Mesendoderm (in vitro differentiated cells): Measurements from ENCODE around the gene SPDYE17. TPM values are rescaled to one million over a fixed set of nuclear protein-coding genes. Genes with fewer than 3 reads are reported as not detected.
"Not testable (repeated sequence)": the region's sequence is repeated elsewhere in the genome, so short reads cannot be mapped to it uniquely, and the experiment has no call there.

Experiments
- DNase-seq: peaks from one replicate; pipeline ENCODE4 v3.0.0; 2013
- H2AK5ac ChIP-seq: 2 replicates; pipeline ENCODE4 v1.6.1; 2013; ENCODE audit warnings: low read length, inconsistent platforms
- H2BK120ac ChIP-seq: 2 replicates; pipeline ENCODE4 v1.6.1; 2013; ENCODE audit warnings: low read depth, mild to moderate bottlenecking, low read length, moderate library complexity, mixed read lengths
- H2BK15ac ChIP-seq: replicated peaks from 2 replicates; pipeline ENCODE4 v1.6.1; 2013; ENCODE audit warnings: low read depth, mild to moderate bottlenecking, moderate library complexity
- H2BK5ac ChIP-seq: 2 replicates; pipeline ENCODE4 v1.6.1; 2013; ENCODE audit warnings: low read length, inconsistent platforms
- H3K18ac ChIP-seq: 2 replicates; pipeline ENCODE4 v1.6.1; 2013; ENCODE audit warnings: mild to moderate bottlenecking, low read length, mixed read lengths
- H3K23ac ChIP-seq: one replicate; pipeline ENCODE4 v1.6.1; 2013; ENCODE audit warnings: low read length
- H3K27ac ChIP-seq: 2 replicates; pipeline ENCODE4 v1.5.1; 2013; ENCODE audit warnings: low read depth, mild to moderate bottlenecking, inconsistent platforms, low read length, moderate library complexity
- H3K27me3 ChIP-seq: 2 replicates; pipeline ENCODE4 v1.6.1; 2013; ENCODE audit warnings: low read length, control low read depth, mild to moderate bottlenecking, inconsistent platforms; ENCODE audit not compliant: insufficient read depth, poor library complexity
- H3K36me3 ChIP-seq: 2 replicates; pipeline ENCODE4 v1.6.1; 2013; ENCODE audit warnings: low read length, inconsistent platforms; ENCODE audit not compliant: control insufficient read depth, insufficient read depth
- H3K4ac ChIP-seq: one replicate; pipeline ENCODE4 v1.6.1; 2013; ENCODE audit warnings: low read depth, mild to moderate bottlenecking, low read length, moderate library complexity
- H3K4me1 ChIP-seq: 2 replicates; pipeline ENCODE4 v1.6.1; 2013; ENCODE audit warnings: low read depth, low read length, inconsistent platforms; ENCODE audit not compliant: control insufficient read depth
- H3K4me2 ChIP-seq: 2 replicates; pipeline ENCODE4 v1.6.1; 2013; ENCODE audit warnings: low read length
- H3K4me3 ChIP-seq: 2 replicates; pipeline ENCODE4 v1.5.1; 2013; ENCODE audit warnings: mild to moderate bottlenecking, low read length
- H3K56ac ChIP-seq: one replicate; pipeline ENCODE4 v1.6.1; 2013; ENCODE audit warnings: low read length
- H3K79me1 ChIP-seq: 2 replicates; pipeline ENCODE4 v1.6.1; 2013; ENCODE audit warnings: low read length, inconsistent platforms
- H3K79me2 ChIP-seq: 2 replicates; pipeline ENCODE4 v1.6.1; 2013; ENCODE audit warnings: mild to moderate bottlenecking, low read length; ENCODE audit not compliant: control insufficient read depth, insufficient read depth
- H3K9ac ChIP-seq: 2 replicates; pipeline ENCODE4 v1.6.1; 2013; ENCODE audit warnings: low read length, inconsistent platforms
- H4K5ac ChIP-seq: one replicate; pipeline ENCODE4 v1.6.1; 2013; ENCODE audit warnings: low read length
- H4K8ac ChIP-seq: one replicate; pipeline ENCODE4 v1.6.1; 2013; ENCODE audit warnings: low read depth, mild to moderate bottlenecking, control low read depth, low read length, moderate library complexity
- WGBS: extraction: QIAGEN DNeasy Blood & Tissue Kit; methylation state at CpG from one replicate; pipeline ENCODE4 v1.1.7; 2013; ENCODE audit warnings: low lambda C conversion rate, missing lambda C conversion rate; ENCODE audit not compliant: insufficient coverage; ENCODE audit errors: extremely low coverage; 5-methylcytosine and 5-hydroxymethylcytosine counted together
- polyA plus RNA-seq, 2 experiments: library from polyadenylated mRNA; stranded (reverse); fragments of 200-250 nt; gene quantifications; one replicate each; pipeline ENCODE4 v1.2.3, GENCODE V29; 2013

Gene SPDYE17
- not detected for polyA plus RNA-seq (2013, experiment 1 of 2)
- polyA plus RNA-seq (2013, experiment 2 of 2) = not detected

- no CpG with 5 or more reads among the region's 8 CpGs for WGBS
- not testable (repeated sequence) for H3K18ac ChIP-seq, H3K56ac ChIP-seq, H3K4me1 ChIP-seq, H3K4me2 ChIP-seq, H4K5ac ChIP-seq, H2BK5ac ChIP-seq, H3K23ac ChIP-seq, H3K79me2 ChIP-seq, H2BK120ac ChIP-seq, DNase-seq, H4K8ac ChIP-seq, H3K4ac ChIP-seq, H3K27me3 ChIP-seq, H2AK5ac ChIP-seq, H2BK15ac ChIP-seq, H3K79me1 ChIP-seq, H3K36me3 ChIP-seq, H3K27ac ChIP-seq, H3K4me3 ChIP-seq, H3K9ac ChIP-seq
These were observed at the start of gene SPDYE17 for GRCh38 chr7:77032261-77032660. SPDYE17 (minus strand) TSS chr7:77032361; CDS start chr7:77030570, 1,791 bp downstream.

GRCh38 chr7:77080236-77080635 lies 48.1 kb upstream of the SPDYE17 start:
- H3K36me3 ChIP-seq, H3K27ac ChIP-seq, H4K8ac ChIP-seq, H3K4me3 ChIP-seq, H3K79me2 ChIP-seq, H2BK5ac ChIP-seq, H2BK120ac ChIP-seq, H3K4ac ChIP-seq, H3K18ac ChIP-seq, DNase-seq, H4K5ac ChIP-seq, H2BK15ac ChIP-seq, H3K4me2 ChIP-seq, H3K4me1 ChIP-seq, H3K27me3 ChIP-seq, H3K9ac ChIP-seq, H2AK5ac ChIP-seq, H3K79me1 ChIP-seq, H3K23ac ChIP-seq, H3K56ac ChIP-seq: not testable (repeated sequence)
- WGBS = no CpG with 5 or more reads among the region's 2 CpGs

GRCh38 chr7:77079624-77080023 lies 47.5 kb upstream of the SPDYE17 start:
- not testable (repeated sequence) for H3K27me3 ChIP-seq, H2BK5ac ChIP-seq, H3K18ac ChIP-seq, H3K4me1 ChIP-seq, H4K5ac ChIP-seq, DNase-seq, H3K27ac ChIP-seq, H2AK5ac ChIP-seq, H2BK120ac ChIP-seq, H3K4me2 ChIP-seq, H3K56ac ChIP-seq, H2BK15ac ChIP-seq, H3K23ac ChIP-seq, H3K4me3 ChIP-seq, H3K36me3 ChIP-seq, H3K79me2 ChIP-seq, H4K8ac ChIP-seq, H3K9ac ChIP-seq, H3K4ac ChIP-seq, H3K79me1 ChIP-seq
- no CpG with 5 or more reads among the region's 5 CpGs for WGBS

- not testable (repeated sequence) for H3K23ac ChIP-seq, H3K27ac ChIP-seq, H2BK120ac ChIP-seq, H3K18ac ChIP-seq, H3K79me1 ChIP-seq, H4K5ac ChIP-seq, H2AK5ac ChIP-seq, DNase-seq, H3K79me2 ChIP-seq, H2BK5ac ChIP-seq, H2BK15ac ChIP-seq, H3K4me3 ChIP-seq, H3K4ac ChIP-seq, H3K36me3 ChIP-seq, H3K4me2 ChIP-seq, H3K4me1 ChIP-seq, H3K9ac ChIP-seq, H3K56ac ChIP-seq, H4K8ac ChIP-seq, H3K27me3 ChIP-seq
These were observed 47.0 kb upstream of the SPDYE17 start for GRCh38 chr7:77079112-77079511.

GRCh38 chr7:77077060-77077459 lies 44.9 kb upstream of the SPDYE17 start:
- no CpG with 5 or more reads among the region's 5 CpGs for WGBS
- not testable (repeated sequence) for H3K79me1 ChIP-seq

GRCh38 chr7:77074786-77075396 lies 42.7 kb upstream of the SPDYE17 start:
- not testable (repeated sequence) for H3K27ac ChIP-seq, H3K56ac ChIP-seq, H2BK5ac ChIP-seq, H3K36me3 ChIP-seq, H2AK5ac ChIP-seq, H3K4me2 ChIP-seq, H3K27me3 ChIP-seq, H3K18ac ChIP-seq, H3K4me3 ChIP-seq, H3K4me1 ChIP-seq, H2BK120ac ChIP-seq, H4K8ac ChIP-seq, DNase-seq, H3K4ac ChIP-seq, H3K9ac ChIP-seq, H3K23ac ChIP-seq, H4K5ac ChIP-seq, H3K79me1 ChIP-seq, H3K79me2 ChIP-seq, H2BK15ac ChIP-seq
- WGBS = no CpG with 5 or more reads among the region's 6 CpGs

More at GRCh38 chr7:77077060-77077459, 44.9 kb upstream of the SPDYE17 start:
- H3K4me1 ChIP-seq, H2BK15ac ChIP-seq, H4K5ac ChIP-seq, DNase-seq, H4K8ac ChIP-seq, H3K18ac ChIP-seq, H3K4ac ChIP-seq, H2AK5ac ChIP-seq, H2BK5ac ChIP-seq, H3K56ac ChIP-seq, H3K23ac ChIP-seq, H3K36me3 ChIP-seq, H3K27ac ChIP-seq, H3K27me3 ChIP-seq, H2BK120ac ChIP-seq, H3K79me2 ChIP-seq, H3K9ac ChIP-seq, H3K4me3 ChIP-seq, H3K4me2 ChIP-seq: not testable (repeated sequence)
